DOHH2 (cell line): Measurements from ENCODE around the gene ABLIM1.

Experiments used
- EZH2phosphoT487 ChIP-seq: fragments of 200-600 bp; sonication (generic); IDR thresholded peaks from 2 replicates; pipeline ENCODE4 v1.6.1; 2017; ENCODE audit warnings: borderline replicate concordance, mild to moderate bottlenecking, antibody characterized with exemption, low read length, moderate library complexity, mixed read lengths
- TF ChIP-seq, protein P1 (sequence below): fragments of 200-600 bp; sonication (generic); IDR thresholded peaks from one replicate; pipeline ENCODE4 v1.5.1; 2014; ENCODE audit warnings: antibody characterized with exemption, mild to moderate bottlenecking, low read depth, low read length; ENCODE audit not compliant: poor library complexity, severe bottlenecking

DNA sequence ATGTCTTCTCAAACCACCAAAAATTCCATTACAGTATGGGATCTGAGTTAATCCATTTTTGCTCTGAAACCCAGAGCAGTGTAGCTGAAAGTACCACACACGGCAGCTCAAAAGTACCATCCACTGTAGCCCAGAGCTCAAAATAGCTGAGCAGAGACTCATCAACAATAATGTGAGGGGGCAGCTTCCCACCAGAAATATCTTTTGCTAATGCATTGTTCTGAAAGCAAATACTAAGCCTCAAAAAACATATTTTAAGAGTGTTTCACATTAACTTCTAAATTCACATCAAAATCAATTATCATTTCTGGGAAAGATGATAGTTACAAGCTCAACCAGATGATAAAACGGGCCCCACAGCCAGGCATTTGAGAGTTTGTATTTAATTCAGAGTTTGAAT, 73.7 kb downstream of the ABLIM1 start:
- TF ChIP-seq, protein P1, sequence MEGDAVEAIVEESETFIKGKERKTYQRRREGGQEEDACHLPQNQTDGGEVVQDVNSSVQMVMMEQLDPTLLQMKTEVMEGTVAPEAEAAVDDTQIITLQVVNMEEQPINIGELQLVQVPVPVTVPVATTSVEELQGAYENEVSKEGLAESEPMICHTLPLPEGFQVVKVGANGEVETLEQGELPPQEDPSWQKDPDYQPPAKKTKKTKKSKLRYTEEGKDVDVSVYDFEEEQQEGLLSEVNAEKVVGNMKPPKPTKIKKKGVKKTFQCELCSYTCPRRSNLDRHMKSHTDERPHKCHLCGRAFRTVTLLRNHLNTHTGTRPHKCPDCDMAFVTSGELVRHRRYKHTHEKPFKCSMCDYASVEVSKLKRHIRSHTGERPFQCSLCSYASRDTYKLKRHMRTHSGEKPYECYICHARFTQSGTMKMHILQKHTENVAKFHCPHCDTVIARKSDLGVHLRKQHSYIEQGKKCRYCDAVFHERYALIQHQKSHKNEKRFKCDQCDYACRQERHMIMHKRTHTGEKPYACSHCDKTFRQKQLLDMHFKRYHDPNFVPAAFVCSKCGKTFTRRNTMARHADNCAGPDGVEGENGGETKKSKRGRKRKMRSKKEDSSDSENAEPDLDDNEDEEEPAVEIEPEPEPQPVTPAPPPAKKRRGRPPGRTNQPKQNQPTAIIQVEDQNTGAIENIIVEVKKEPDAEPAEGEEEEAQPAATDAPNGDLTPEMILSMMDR, result no peak
- TF ChIP-seq EZH2phosphoT487, result no peak
